HFFc6 (cell line): ENCODE results near the gene XRN2. TPM values are rescaled to one million over a fixed set of nuclear protein-coding genes. Genes with fewer than 3 reads are reported as not detected.

Experiments used
- DNase-seq: peaks from one replicate; pipeline ENCODE4 v3.0.0-alpha.2; 2018
- H3K27ac Mint-ChIP-seq: 2 replicates; pipeline ENCODE4 v1.8.0; 2020; ENCODE audit warnings: mild to moderate bottlenecking, mixed read lengths
- H3K27me3 Mint-ChIP-seq: 2 replicates; pipeline ENCODE4 v1.8.0; 2021; ENCODE audit warnings: mild to moderate bottlenecking, moderate library complexity, mixed read lengths; ENCODE audit not compliant: insufficient read depth
- H3K36me3 Mint-ChIP-seq: 2 replicates; pipeline ENCODE4 v1.8.0; 2021; ENCODE audit warnings: low read depth, mixed read lengths
- H3K4me1 Mint-ChIP-seq: 2 replicates; pipeline ENCODE4 v1.8.0; 2020; ENCODE audit warnings: low read depth, mixed read lengths
- H3K4me3 Mint-ChIP-seq: 2 replicates; pipeline ENCODE4 v1.8.0; 2020; ENCODE audit warnings: mild to moderate bottlenecking, moderate library complexity, mixed read lengths
- H3K9me3 Mint-ChIP-seq: 2 replicates; pipeline ENCODE4 v1.8.0; 2020; ENCODE audit warnings: mild to moderate bottlenecking, mixed read lengths
- total RNA-seq, 6 experiments: library from RNA; stranded (reverse); fragmentation: NEBNext Ultra II Directional; extraction: Animal tissue kit (Norgen Biotek cat#: 25700); gene quantifications; 2 replicates in 1 of 6; 3 replicates in 5 of 6; pipeline ENCODE4 v1.2.3, GENCODE V29; 2021
- TF ChIP-seq, protein P1 (sequence below): fragments of 200-600 bp; sonication (generic); IDR thresholded peaks from 2 replicates; pipeline ENCODE4 v1.5.0; 2021; ENCODE audit warnings: antibody characterized with exemption, mild to moderate bottlenecking

Gene XRN2
- total RNA-seq, 6 experiments from 2014 or later: 53.3 to 66.1 (median 60.3) TPM

DNA sequence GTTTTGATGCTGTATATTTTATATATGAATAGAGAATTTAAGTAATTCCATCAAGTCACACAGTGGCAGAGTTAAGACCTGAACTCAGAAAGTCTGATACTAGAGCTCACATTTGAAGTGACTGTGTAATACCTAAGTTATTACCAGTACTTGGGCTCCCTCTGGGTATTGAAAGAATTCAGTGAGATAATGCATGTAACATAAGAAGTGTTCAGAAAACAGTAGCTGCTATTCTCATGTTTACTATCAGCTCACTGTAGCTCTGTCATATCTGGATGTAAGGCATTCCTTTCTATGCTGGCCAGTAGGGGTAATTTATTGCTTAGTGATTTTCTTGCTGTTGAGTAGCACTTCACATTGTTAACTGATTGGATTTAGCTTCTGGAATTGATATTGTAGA, 49.6 kb downstream of the XRN2 start:
- H3K36me3 Mint-ChIP-seq: peaks cover 18% of the 10 kb centered on the region
- DNase-seq: peak; percentile 50
- 0 out of 2 replicates have a peak overlapping the region, but pooled peaks have one; percentile 9 for H3K27ac Mint-ChIP-seq

GRCh38 chr20:21353236-21353635, 50.1 kb downstream of the XRN2 start:
- Mint-ChIP-seq H3K27me3 (no peaks in the 10 kb centered on the region), H3K4me3 (no peak overlapping the region), H3K4me1 (peaks cover 11% of the 10 kb centered on the region), H3K27ac (peak overlapping the region; percentile 36; the same call in 1 of the 2 replicates), H3K9me3 (no peaks in the 10 kb centered on the region), H3K36me3 (peaks cover 13% of the 10 kb centered on the region)
- DNase-seq: peak; percentile 53
- TF ChIP-seq, protein P1, sequence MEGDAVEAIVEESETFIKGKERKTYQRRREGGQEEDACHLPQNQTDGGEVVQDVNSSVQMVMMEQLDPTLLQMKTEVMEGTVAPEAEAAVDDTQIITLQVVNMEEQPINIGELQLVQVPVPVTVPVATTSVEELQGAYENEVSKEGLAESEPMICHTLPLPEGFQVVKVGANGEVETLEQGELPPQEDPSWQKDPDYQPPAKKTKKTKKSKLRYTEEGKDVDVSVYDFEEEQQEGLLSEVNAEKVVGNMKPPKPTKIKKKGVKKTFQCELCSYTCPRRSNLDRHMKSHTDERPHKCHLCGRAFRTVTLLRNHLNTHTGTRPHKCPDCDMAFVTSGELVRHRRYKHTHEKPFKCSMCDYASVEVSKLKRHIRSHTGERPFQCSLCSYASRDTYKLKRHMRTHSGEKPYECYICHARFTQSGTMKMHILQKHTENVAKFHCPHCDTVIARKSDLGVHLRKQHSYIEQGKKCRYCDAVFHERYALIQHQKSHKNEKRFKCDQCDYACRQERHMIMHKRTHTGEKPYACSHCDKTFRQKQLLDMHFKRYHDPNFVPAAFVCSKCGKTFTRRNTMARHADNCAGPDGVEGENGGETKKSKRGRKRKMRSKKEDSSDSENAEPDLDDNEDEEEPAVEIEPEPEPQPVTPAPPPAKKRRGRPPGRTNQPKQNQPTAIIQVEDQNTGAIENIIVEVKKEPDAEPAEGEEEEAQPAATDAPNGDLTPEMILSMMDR: no peak

More for the DNA sequence above, 49.6 kb downstream of the XRN2 start:
- TF ChIP-seq, protein P1: no peak
- H3K27me3 Mint-ChIP-seq: no peaks in the 10 kb centered on the region
- peaks cover 11% of the 10 kb centered on the region for H3K4me1 Mint-ChIP-seq
- H3K4me3 Mint-ChIP-seq: no peak overlapping the region
- no peaks in the 10 kb centered on the region for H3K9me3 Mint-ChIP-seq

DNA sequence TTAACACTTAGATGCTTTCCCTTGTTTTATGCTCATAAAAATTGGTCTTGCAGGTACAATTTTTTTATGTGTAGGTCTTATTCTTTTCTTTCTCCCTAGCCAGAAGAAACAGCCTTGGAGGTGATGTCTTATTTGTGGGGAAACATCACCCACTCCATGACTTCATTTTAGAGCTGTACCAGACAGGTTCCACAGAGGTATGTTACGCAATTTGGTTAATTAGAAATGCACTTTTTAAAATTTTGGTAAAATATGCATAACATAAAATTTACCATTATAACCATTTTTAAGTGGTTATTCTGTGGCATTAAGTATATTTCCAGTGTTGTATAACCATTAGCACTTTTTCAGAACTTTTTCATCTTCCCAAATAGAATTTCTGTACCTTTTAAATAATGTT, 52.9 kb downstream of the XRN2 start:
- Mint-ChIP-seq H3K4me3 (no peak overlapping the region), H3K4me1 (peaks cover 26% of the 10 kb centered on the region), H3K9me3 (no peaks in the 10 kb centered on the region), H3K36me3 (peaks cover 7% of the 10 kb centered on the region), H3K27ac (no peak overlapping the region), H3K27me3 (0 out of 2 replicates have a peak, but pooled peaks cover 2% of the 10 kb centered on the region)
- TF ChIP-seq, protein P1: no peak
- DNase-seq: no peak

GRCh38 chr20:21356386-21356785, 53.3 kb downstream of the XRN2 start:
- H3K4me1 Mint-ChIP-seq: peaks cover 30% of the 10 kb centered on the region
- DNase-seq: no peak
- TF ChIP-seq, protein P1: no peak
- H3K4me3 Mint-ChIP-seq: no peak overlapping the region
- no peaks in the 10 kb centered on the region for H3K9me3 Mint-ChIP-seq
- H3K27me3 Mint-ChIP-seq: 0 out of 2 replicates have a peak, but pooled peaks cover 2% of the 10 kb centered on the region
- peaks cover 7% of the 10 kb centered on the region for H3K36me3 Mint-ChIP-seq
- no peak overlapping the region for H3K27ac Mint-ChIP-seq

DNA sequence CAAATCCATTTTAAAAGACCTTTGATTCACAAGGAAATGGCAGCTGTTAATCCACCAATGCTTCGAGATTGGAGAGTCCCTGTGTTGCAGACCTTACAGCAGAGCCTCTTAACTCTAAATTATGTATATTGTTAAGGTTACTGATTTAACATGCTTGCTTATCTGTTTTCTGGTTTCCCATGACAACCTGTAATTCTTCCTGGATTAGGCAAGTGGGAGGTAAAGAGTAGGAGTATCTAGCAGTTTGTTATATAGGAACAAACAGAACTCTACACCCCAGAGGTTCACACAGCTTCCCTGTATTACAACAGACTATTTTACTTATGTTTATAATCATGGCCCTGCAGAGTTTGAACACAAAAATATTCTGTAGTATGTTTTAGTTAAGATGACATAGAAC, 54.7 kb downstream of the XRN2 start:
- no peak overlapping the region for H3K4me3 Mint-ChIP-seq
- H3K4me1 Mint-ChIP-seq: peaks cover 40% of the 10 kb centered on the region
- DNase-seq: no peak
- H3K36me3 Mint-ChIP-seq: peaks cover 13% of the 10 kb centered on the region
- 0 out of 2 replicates have a peak, but pooled peaks cover 2% of the 10 kb centered on the region for H3K27me3 Mint-ChIP-seq
- H3K27ac Mint-ChIP-seq: no peak overlapping the region
- no peaks in the 10 kb centered on the region for H3K9me3 Mint-ChIP-seq
- TF ChIP-seq, protein P1: no peak
